Measurements from ENCODE around the gene E2F3.

E2F3 gene

DNA sequence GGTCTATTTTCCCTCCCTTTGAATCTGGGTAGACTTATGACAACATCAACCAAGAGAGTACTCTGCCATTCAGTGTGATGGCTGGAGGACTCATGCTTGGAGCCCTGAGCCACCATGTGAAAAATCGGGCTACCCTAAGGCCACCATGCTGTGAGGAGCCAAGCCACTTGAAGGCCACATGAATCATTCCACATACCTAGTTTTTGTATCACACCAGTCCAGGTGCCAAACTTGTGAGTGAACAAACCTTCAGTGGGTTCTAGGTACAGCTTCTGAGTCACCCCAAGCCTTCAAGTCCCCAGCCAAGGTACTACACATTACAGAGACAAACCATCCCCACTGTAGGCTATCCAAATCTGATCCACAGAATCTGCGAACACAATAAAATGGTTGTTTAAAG, 37.4 kb upstream of the E2F3 start:
- no peak overlapping the region for H3K4me2 ChIP-seq (ENCODE audit: insufficient read depth, low read length)
- no peak overlapping the region for H3K4me3 ChIP-seq (ENCODE audit: low read depth in 1 of 2, low read length in 2 of 2)
- H3K9ac ChIP-seq (ENCODE audit: low read depth, low read length) = no peak overlapping the region
- no peaks in the 10 kb centered on the region for H4K20me1 ChIP-seq (ENCODE audit: insufficient read depth, low read length)
- H3K27me3 ChIP-seq (ENCODE audit: insufficient read depth, low read length, poor library complexity) = no peaks in the 10 kb centered on the region
- H3K36me3 ChIP-seq (ENCODE audit: insufficient read depth, low read length) = no peaks in the 10 kb centered on the region
- no peaks in the 10 kb centered on the region for H3K79me2 ChIP-seq (ENCODE audit: insufficient read depth, low read length)
- no peak overlapping the region for H3K27ac ChIP-seq (ENCODE audit: low read length)
- no peaks in the 10 kb centered on the region for H3K9me3 ChIP-seq (ENCODE audit: insufficient read depth, low read length, severe bottlenecking)
- H3K4me1 ChIP-seq (ENCODE audit: insufficient read depth, low read length) = peaks cover 32% of the 10 kb centered on the region
- ATAC-seq (ENCODE audit: insufficient read depth, low read depth) (no peak), DNase-seq (no peak)
- TF ChIP-seq EZH2 (IDR thresholded peaks at IDR 0.05; ENCODE audit: borderline replicate concordance, low read depth, low read length, severe bottlenecking) = no peak
- no peak overlapping the region for H2AFZ ChIP-seq (ENCODE audit: low read depth, low read length)

DNA sequence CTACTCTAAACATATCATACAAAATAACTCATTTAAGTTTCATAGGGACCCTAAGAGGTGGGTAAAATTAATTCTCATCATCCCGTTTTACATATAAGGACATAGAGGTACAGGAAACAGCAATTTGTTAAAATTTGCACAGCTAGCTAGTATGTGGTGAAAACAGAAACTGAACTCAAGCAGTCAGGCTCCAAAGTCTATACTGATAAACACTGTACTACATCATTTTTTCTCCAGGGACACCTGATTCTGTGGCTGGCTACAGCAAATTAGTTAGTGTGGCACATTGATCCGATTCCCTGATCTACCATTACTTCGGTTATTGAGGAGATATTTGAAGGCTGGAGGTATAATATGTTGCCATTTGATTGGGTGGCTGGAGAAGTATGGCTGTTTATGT, 36.2 kb upstream of the E2F3 start:
- H2AFZ ChIP-seq (ENCODE audit: low read depth, low read length) = no peak overlapping the region
- no peaks in the 10 kb centered on the region for H3K9me3 ChIP-seq (ENCODE audit: insufficient read depth, low read length, severe bottlenecking)
- H3K27ac ChIP-seq (ENCODE audit: low read length) = peak overlapping the region; percentile 3; the same call in 1 of the 2 replicates
- DNase-seq (no peak), ATAC-seq (ENCODE audit: insufficient read depth, low read depth) (no peak)
- no peak for TF ChIP-seq EZH2 (IDR thresholded peaks at IDR 0.05; ENCODE audit: borderline replicate concordance, low read depth, low read length, severe bottlenecking)
- no peak for TF ChIP-seq CTCF (IDR thresholded peaks at IDR 0.05; ENCODE audit: borderline replicate concordance, extremely low read depth, low read length, poor library complexity, severe bottlenecking)
- no peaks in the 10 kb centered on the region for H3K79me2 ChIP-seq (ENCODE audit: insufficient read depth, low read length)
- H3K4me1 ChIP-seq (ENCODE audit: insufficient read depth, low read length) = peaks cover 32% of the 10 kb centered on the region
- H4K20me1 ChIP-seq (ENCODE audit: insufficient read depth, low read length) = no peaks in the 10 kb centered on the region
- no peaks in the 10 kb centered on the region for H3K36me3 ChIP-seq (ENCODE audit: insufficient read depth, low read length)
- no peak overlapping the region for H3K9ac ChIP-seq (ENCODE audit: low read depth, low read length)
- H3K27me3 ChIP-seq (ENCODE audit: insufficient read depth, low read length, poor library complexity) = no peaks in the 10 kb centered on the region
- no peak overlapping the region for H3K4me3 ChIP-seq (ENCODE audit: low read depth in 1 of 2, low read length in 2 of 2)
- H3K4me2 ChIP-seq (ENCODE audit: insufficient read depth, low read length) = no peak overlapping the region

DNA sequence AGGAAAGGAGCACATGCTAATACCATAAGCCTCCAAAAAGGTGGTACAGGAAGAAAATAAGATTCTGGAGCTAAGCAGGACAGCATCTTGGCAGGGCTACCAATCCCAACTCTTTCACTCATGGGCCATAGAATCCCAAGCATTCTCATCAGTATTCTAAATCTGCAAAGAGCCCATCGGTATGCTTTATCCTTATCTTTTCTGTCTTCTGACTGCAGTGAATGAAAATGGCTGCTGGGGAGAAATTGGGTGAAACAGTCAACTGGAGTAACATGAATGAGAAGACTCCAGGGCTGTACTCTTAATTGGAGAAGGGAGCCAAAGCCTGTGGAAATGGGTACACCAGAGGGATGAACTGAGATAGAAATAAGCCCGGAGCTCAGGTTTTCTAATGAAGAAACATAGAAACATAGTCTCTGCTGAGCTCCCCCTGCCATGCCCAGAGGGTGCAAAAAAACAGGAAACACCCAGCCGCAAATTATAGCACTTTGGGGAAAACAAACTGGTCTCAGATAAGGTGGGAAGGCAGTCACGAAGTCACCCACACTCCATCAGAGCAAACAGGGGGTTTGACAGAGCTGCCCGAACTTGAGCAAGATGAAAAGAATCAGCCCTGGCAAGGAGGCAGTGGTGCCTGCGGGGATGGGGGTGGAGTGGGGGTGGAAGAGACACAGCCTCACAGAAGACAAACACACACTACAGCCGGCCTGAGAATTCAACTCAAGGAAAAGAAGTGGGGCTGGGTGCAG, 35.4 kb upstream of the E2F3 start:
- TF ChIP-seq CTCF (IDR thresholded peaks at IDR 0.05; ENCODE audit: borderline replicate concordance, extremely low read depth, low read length, poor library complexity, severe bottlenecking) (no peak), EZH2 (IDR thresholded peaks at IDR 0.05; ENCODE audit: borderline replicate concordance, low read depth, low read length, severe bottlenecking) (no peak)
- H3K27me3 ChIP-seq (ENCODE audit: insufficient read depth, low read length, poor library complexity) = no peaks in the 10 kb centered on the region
- H3K36me3 ChIP-seq (ENCODE audit: insufficient read depth, low read length) = no peaks in the 10 kb centered on the region
- peak; percentile 93 for ATAC-seq (ENCODE audit: insufficient read depth, low read depth)
- peaks cover 32% of the 10 kb centered on the region for H3K4me1 ChIP-seq (ENCODE audit: insufficient read depth, low read length)
- peak overlapping the region in 1 of 2 experiments; percentile 42; a peak in 2 of 4 replicates for H3K4me3 ChIP-seq (ENCODE audit: low read depth in 1 of 2, low read length in 2 of 2)
- peak; percentile 74 for DNase-seq
- no peaks in the 10 kb centered on the region for H3K9me3 ChIP-seq (ENCODE audit: insufficient read depth, low read length, severe bottlenecking)
- H3K9ac ChIP-seq (ENCODE audit: low read depth, low read length) = peak overlapping the region; percentile 35
- H3K4me2 ChIP-seq (ENCODE audit: insufficient read depth, low read length) = peak overlapping the region; percentile 56
- peak overlapping the region; percentile 67 for H3K27ac ChIP-seq (ENCODE audit: low read length)
- no peaks in the 10 kb centered on the region for H3K79me2 ChIP-seq (ENCODE audit: insufficient read depth, low read length)
- H2AFZ ChIP-seq (ENCODE audit: low read depth, low read length) = peak overlapping the region; percentile 63
- no peaks in the 10 kb centered on the region for H4K20me1 ChIP-seq (ENCODE audit: insufficient read depth, low read length)

DNA sequence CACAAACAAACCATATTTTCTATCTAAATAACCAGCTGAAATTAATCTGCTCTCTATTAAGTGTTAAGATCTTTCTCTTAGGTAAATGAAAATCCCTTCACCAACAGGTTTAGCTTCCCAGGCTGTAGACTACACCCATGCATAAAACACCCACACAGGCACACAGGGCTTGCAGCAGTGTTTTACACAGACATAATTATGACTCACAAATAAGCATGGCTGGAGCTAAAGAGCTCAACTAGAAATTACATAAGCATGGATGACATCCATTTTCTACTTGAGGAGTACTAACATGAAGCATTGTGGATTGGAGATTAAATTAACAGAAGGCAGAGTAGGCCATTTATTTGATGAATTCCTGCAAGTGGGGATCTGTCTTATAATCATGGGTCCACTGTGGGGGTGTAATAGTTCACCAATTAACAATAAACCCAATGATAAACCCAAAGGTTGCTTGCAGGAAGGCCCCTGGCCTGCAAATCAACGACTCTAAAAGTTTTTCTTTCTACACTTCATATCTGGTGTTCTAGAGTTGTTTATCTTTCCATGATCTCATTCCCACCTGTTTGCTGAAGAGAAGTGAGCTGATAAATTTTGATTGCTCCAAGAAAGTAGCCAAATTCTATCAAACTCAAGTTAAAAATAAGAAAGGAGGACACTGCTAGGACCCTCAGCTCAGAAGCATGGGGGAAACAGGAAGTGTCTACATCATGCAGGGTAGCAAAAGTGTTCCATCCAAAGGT, 33.8 kb upstream of the E2F3 start:
- H4K20me1 ChIP-seq (ENCODE audit: insufficient read depth, low read length) = no peaks in the 10 kb centered on the region
- TF ChIP-seq EZH2 (IDR thresholded peaks at IDR 0.05; ENCODE audit: borderline replicate concordance, low read depth, low read length, severe bottlenecking) (no peak), CTCF (IDR thresholded peaks at IDR 0.05; ENCODE audit: borderline replicate concordance, extremely low read depth, low read length, poor library complexity, severe bottlenecking) (no peak)
- no peak for DNase-seq
- H3K27ac ChIP-seq (ENCODE audit: low read length) = peak overlapping the region; percentile 47; the same call in 1 of the 2 replicates
- H3K36me3 ChIP-seq (ENCODE audit: insufficient read depth, low read length) = no peaks in the 10 kb centered on the region
- H3K79me2 ChIP-seq (ENCODE audit: insufficient read depth, low read length) = no peaks in the 10 kb centered on the region
- H3K9ac ChIP-seq (ENCODE audit: low read depth, low read length) = peak overlapping the region; percentile 11; the same call in 1 of the 2 replicates
- peaks cover 32% of the 10 kb centered on the region for H3K4me1 ChIP-seq (ENCODE audit: insufficient read depth, low read length)
- ATAC-seq (ENCODE audit: insufficient read depth, low read depth) = no peak
- no peaks in the 10 kb centered on the region for H3K9me3 ChIP-seq (ENCODE audit: insufficient read depth, low read length, severe bottlenecking)
- peak overlapping the region; percentile 56; the same call in 1 of the 2 replicates for H3K4me2 ChIP-seq (ENCODE audit: insufficient read depth, low read length)
- peak overlapping the region; percentile 63 for H2AFZ ChIP-seq (ENCODE audit: low read depth, low read length)
- H3K4me3 ChIP-seq (ENCODE audit: low read depth in 1 of 2, low read length in 2 of 2) = no peak overlapping the region; a peak in 1 of 4 replicates
- no peaks in the 10 kb centered on the region for H3K27me3 ChIP-seq (ENCODE audit: insufficient read depth, low read length, poor library complexity)

Measured in DND-41 (cell line).